Measurements from ENCODE around the gene LYVE1. TPM values are rescaled to one million over a fixed set of nuclear protein-coding genes. Genes with fewer than 3 reads are reported as not detected.

The LYVE1 gene
- total and polyA plus RNA-seq, 12 donors, result 5.3 to 118 (median 21.0) TPM

- no peak for ATAC-seq
Observed at GRCh38 chr11:10591741-10592140, 23.3 kb upstream of the LYVE1 start.

GRCh38 chr11:10590218-10590915, 21.9 kb upstream of the LYVE1 start:
- Histone ChIP-seq H3K4me1 (peaks cover 0 to 45% (median 8%) of the 10 kb centered on the region in 9 donors), H3K4me3 (no peak overlapping the region), H3K36me3 (peaks cover 0 to 3% (median 0%) of the 10 kb centered on the region in 9 donors), H3K27me3 (no peaks in the 10 kb centered on the region), H3K9me3 (no peaks in the 10 kb centered on the region), H3K27ac (peak overlapping the region in 2 of 10 donors; percentile 21 to 54)
- no peak for TF ChIP-seq CTCF (IDR thresholded peaks at IDR 0.05)
- intact Hi-C loops (cut with DNase I), result no loop called here
- ATAC-seq (no peak), DNase-seq (no peak)
- WGBS, 2 donors, result 71 to 72% methylated on average over 2 of the region's 2 CpGs

More at GRCh38 chr11:10591741-10592140, 23.3 kb upstream of the LYVE1 start:
- Histone ChIP-seq H3K27me3 (no peaks in the 10 kb centered on the region), H3K4me1 (peaks cover 0 to 45% (median 7%) of the 10 kb centered on the region in 9 donors), H3K36me3 (no peaks in the 10 kb centered on the region), H3K9me3 (peaks cover 0 to 5% (median 0%) of the 10 kb centered on the region in 11 donors), H3K27ac (peak overlapping the region in 1 of 10 donors; percentile 54), H3K4me3 (no peak overlapping the region)
- DNase-seq, result no peak
- no peak for TF ChIP-seq CTCF (IDR thresholded peaks at IDR 0.05)
- 66 to 74% methylated on average over 2 of the region's 2 CpGs for WGBS, 2 donors
- intact Hi-C loops (cut with DNase I), result no loop called here

GRCh38 chr11:10588904-10589303, 20.4 kb upstream of the LYVE1 start:
- DNase-seq (no peak), ATAC-seq (no peak)
- Histone ChIP-seq H3K4me3 (no peak overlapping the region), H3K9me3 (no peaks in the 10 kb centered on the region), H3K27ac (no peak overlapping the region), H3K27me3 (no peaks in the 10 kb centered on the region), H3K36me3 (peaks cover 0 to 3% (median 0%) of the 10 kb centered on the region in 9 donors), H3K4me1 (peaks cover 4 to 55% (median 20%) of the 10 kb centered on the region in 9 donors)
- intact Hi-C loops (cut with DNase I), result no loop called here
- no peak for TF ChIP-seq CTCF (IDR thresholded peaks at IDR 0.05)
- WGBS, 2 donors, result 93 to 97% methylated on average over 2 of the region's 2 CpGs

GRCh38 chr11:10587995-10588394, 19.5 kb upstream of the LYVE1 start:
- H3K27me3 ChIP-seq, result no peaks in the 10 kb centered on the region
- no peak overlapping the region for H3K27ac ChIP-seq
- no peak for DNase-seq
- H3K4me1 ChIP-seq, result peaks cover 8 to 59% (median 28%) of the 10 kb centered on the region in 9 donors
- TF ChIP-seq CTCF (IDR thresholded peaks at IDR 0.05), result no peak
- 81% methylated on average over 3 of the region's 3 CpGs for WGBS, 2 donors
- intact Hi-C loops (cut with DNase I), result no loop called here
- ATAC-seq, result no peak
- no peaks in the 10 kb centered on the region for H3K9me3 ChIP-seq
- no peak overlapping the region for H3K4me3 ChIP-seq
- H3K36me3 ChIP-seq, result peaks cover 0 to 3% (median 0%) of the 10 kb centered on the region in 9 donors

Data from heart right ventricle (tissue), 16 donors.